Measurements from ENCODE around the gene TMA7B. TPM values are rescaled to one million over a fixed set of nuclear protein-coding genes. Genes with fewer than 3 reads are reported as not detected.

TMA7B gene
- total RNA-seq, 4 donors from 2014 or later = not detected

- Histone ChIP-seq H3K36me3 (no peaks in the 10 kb centered on the region), H3K4me1 (peaks cover 0 to 32% (median 3%) of the 10 kb centered on the region in 4 donors), H3K27ac (peak overlapping the region in 1 of 4 donors; percentile 74), H3K4me3 (no peak overlapping the region), H3K9me3 (no peaks in the 10 kb centered on the region), H3K27me3 (peaks cover 0 to 15% of the 10 kb centered on the region in 2 donors)
- TF ChIP-seq POLR2A (IDR thresholded peaks at IDR 0.05) = no peak
- no peak for TF ChIP-seq EP300 (IDR thresholded peaks at IDR 0.05)
- no peak for TF ChIP-seq CTCF (IDR thresholded peaks at IDR 0.05)
- 76 to 82% methylated on average over 27 of the region's 27 CpGs for WGBS, 2 donors
- DNase-seq (ENCODE audit: low spot score in 2 of 2) = no peak
These were observed 47.9 kb downstream of the TMA7B start for GRCh38 chr22:40007853-40008710.

- 51 to 57% methylated on average over 10 of the region's 10 CpGs for WGBS, 2 donors
- TF ChIP-seq POLR2A (IDR thresholded peaks at IDR 0.05) = no peak
- TF ChIP-seq CTCF (IDR thresholded peaks at IDR 0.05) = no peak
- TF ChIP-seq EP300 (IDR thresholded peaks at IDR 0.05) = no peak
- Histone ChIP-seq H3K4me3 (no peak overlapping the region), H3K9me3 (no peaks in the 10 kb centered on the region), H3K36me3 (no peaks in the 10 kb centered on the region), H3K4me1 (peaks cover 0 to 28% (median 3%) of the 10 kb centered on the region in 4 donors), H3K27ac (peak overlapping the region in 3 of 4 donors; percentile 56 to 74 (median 66)), H3K27me3 (peaks cover 0 to 15% of the 10 kb centered on the region in 2 donors)
- no peak for DNase-seq (ENCODE audit: low spot score in 2 of 2)
These were observed 48.6 kb downstream of the TMA7B start for GRCh38 chr22:40008726-40009291.

- H3K9me3 ChIP-seq = no peaks in the 10 kb centered on the region
- no peaks in the 10 kb centered on the region for H3K36me3 ChIP-seq
- no peak for DNase-seq (ENCODE audit: low spot score in 2 of 2)
- peak overlapping the region; percentile 52 to 74 (median 61) for H3K27ac ChIP-seq
- H3K4me3 ChIP-seq = no peak overlapping the region
- H3K4me1 ChIP-seq = peaks cover 0 to 28% (median 3%) of the 10 kb centered on the region in 4 donors
- TF ChIP-seq POLR2A (IDR thresholded peaks at IDR 0.05) (no peak), CTCF (IDR thresholded peaks at IDR 0.05) (no peak), EP300 (IDR thresholded peaks at IDR 0.05) (no peak)
- peaks cover 0 to 15% of the 10 kb centered on the region in 2 donors for H3K27me3 ChIP-seq
- 13 to 19% methylated on average over 9 to 11 of the region's 11 CpGs for WGBS, 2 donors
These were observed 49.1 kb downstream of the TMA7B start for GRCh38 chr22:40009292-40009774.

- no peak for DNase-seq (ENCODE audit: low spot score in 2 of 2)
- peak overlapping the region in 2 of 4 donors; percentile 52 to 74 for H3K27ac ChIP-seq
- H3K4me3 ChIP-seq = no peak overlapping the region
- H3K27me3 ChIP-seq = peaks cover 0 to 15% of the 10 kb centered on the region in 2 donors
- WGBS, 2 donors = 59 to 61% methylated on average over 24 of the region's 24 CpGs
- H3K9me3 ChIP-seq = no peaks in the 10 kb centered on the region
- H3K36me3 ChIP-seq = no peaks in the 10 kb centered on the region
- H3K4me1 ChIP-seq = peaks cover 0 to 28% (median 3%) of the 10 kb centered on the region in 4 donors
- no peak for TF ChIP-seq CTCF (IDR thresholded peaks at IDR 0.05)
- TF ChIP-seq EP300 (IDR thresholded peaks at IDR 0.05) = no peak
- no peak for TF ChIP-seq POLR2A (IDR thresholded peaks at IDR 0.05)
These were observed 49.9 kb downstream of the TMA7B start for GRCh38 chr22:40009951-40010671.

Measured in tibial nerve (tissue), 4 donors.